Prostate gland (tissue), 2 donors: Measurements from ENCODE around the gene ULBP3. TPM values are rescaled to one million over a fixed set of nuclear protein-coding genes. Genes with fewer than 3 reads are reported as not detected.

ENCODE experiments used
- DNase-seq: peaks from one replicate; pipeline ENCODE4 v3.0.0-alpha.2; 2019; ENCODE audit warnings: low spot score
- H3K27ac ChIP-seq, 2 donors: fragments of 200-600 bp; sonication (generic); 2 replicates each; pipeline ENCODE4 v1.5.1; 2017 to 2019
- H3K27me3 ChIP-seq: fragments of 200-600 bp; sonication (generic); replicated peaks from 2 replicates; pipeline ENCODE4 v1.5.1; 2019; ENCODE audit not compliant: insufficient read depth
- H3K36me3 ChIP-seq, 2 donors: fragments of 200-600 bp; sonication (generic); 1 replicate in 1 of 2; 2 replicates in 1 of 2; pipeline versions ENCODE4 v1.5.1 to v1.8.1; 2017 to 2019
- H3K4me1 ChIP-seq: fragments of 200-600 bp; sonication (generic); replicated peaks from 2 replicates; pipeline ENCODE4 v1.5.1; 2019
- H3K4me3 ChIP-seq, 2 donors: fragments of 200-600 bp; sonication (generic); 2 replicates each; pipeline ENCODE4 v1.5.1; 2017 to 2019
- H3K9me3 ChIP-seq: fragments of 200-600 bp; sonication (generic); 2 replicates; pipeline ENCODE4 v1.5.1; 2017
- POLR2A ChIP-seq: fragments of 450-650 bp; IDR thresholded peaks from one replicate; pipeline ENCODE4 v1.6.1; 2016; ENCODE audit warnings: antibody characterized with exemption, mild to moderate bottlenecking
- POLR2AphosphoS5 ChIP-seq: sonication (generic); formaldehyde crosslinking; IDR thresholded peaks from one replicate; pipeline ENCODE4 v1.6.1; 2017; ENCODE audit warnings: antibody characterized with exemption
- WGBS: methylation state at CpG from one replicate; pipeline ENCODE4 v1.1.5; 2018; 5-methylcytosine and 5-hydroxymethylcytosine counted together
- intact Hi-C: fragments of 100-400 bp; cut with DNase I; formaldehyde crosslinking; loops from one replicate; pipeline ENCODE4 v1.14.2; 2022
- total RNA-seq, 2 donors: library from RNA; depleted of rRNA; stranded (reverse); fragments of >200 nt; gene quantifications; one replicate each; pipeline ENCODE4 v1.1.0, GENCODE V29; 2016
- TF ChIP-seq, protein P1 (sequence below), 4 experiments: fragments of 200-600 bp in 2 of 4; fragments of 450-650 bp in 2 of 4; sonication (generic) in 2 of 4; IDR thresholded peaks; 1 replicate in 3 of 4; 2 replicates in 1 of 4; pipeline ENCODE4 v1.5.1; 2016 to 2019; ENCODE audit warnings: antibody characterized with exemption in 4 of 4, mild to moderate bottlenecking in 2 of 4, moderate library complexity in 2 of 4

The ULBP3 gene
- total RNA-seq, 2 donors from 2014 or later, result 28.9 TPM; not detected in 1

GRCh38 chr6:150032598-150032997 lies 36.3 kb downstream of the ULBP3 start:
- no peaks in the 10 kb centered on the region for H3K9me3 ChIP-seq
- TF ChIP-seq, protein P1, sequence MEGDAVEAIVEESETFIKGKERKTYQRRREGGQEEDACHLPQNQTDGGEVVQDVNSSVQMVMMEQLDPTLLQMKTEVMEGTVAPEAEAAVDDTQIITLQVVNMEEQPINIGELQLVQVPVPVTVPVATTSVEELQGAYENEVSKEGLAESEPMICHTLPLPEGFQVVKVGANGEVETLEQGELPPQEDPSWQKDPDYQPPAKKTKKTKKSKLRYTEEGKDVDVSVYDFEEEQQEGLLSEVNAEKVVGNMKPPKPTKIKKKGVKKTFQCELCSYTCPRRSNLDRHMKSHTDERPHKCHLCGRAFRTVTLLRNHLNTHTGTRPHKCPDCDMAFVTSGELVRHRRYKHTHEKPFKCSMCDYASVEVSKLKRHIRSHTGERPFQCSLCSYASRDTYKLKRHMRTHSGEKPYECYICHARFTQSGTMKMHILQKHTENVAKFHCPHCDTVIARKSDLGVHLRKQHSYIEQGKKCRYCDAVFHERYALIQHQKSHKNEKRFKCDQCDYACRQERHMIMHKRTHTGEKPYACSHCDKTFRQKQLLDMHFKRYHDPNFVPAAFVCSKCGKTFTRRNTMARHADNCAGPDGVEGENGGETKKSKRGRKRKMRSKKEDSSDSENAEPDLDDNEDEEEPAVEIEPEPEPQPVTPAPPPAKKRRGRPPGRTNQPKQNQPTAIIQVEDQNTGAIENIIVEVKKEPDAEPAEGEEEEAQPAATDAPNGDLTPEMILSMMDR (IDR thresholded peaks at IDR 0.05), result no peak
- TF ChIP-seq POLR2A, result no peak
- TF ChIP-seq POLR2AphosphoS5, result no peak
- peaks cover 3% of the 10 kb centered on the region for H3K27me3 ChIP-seq
- no peak for DNase-seq
- intact Hi-C loops, result no loop called here
- WGBS, result 90% methylated on average over 8 of the region's 8 CpGs
- no peak overlapping the region for H3K4me3 ChIP-seq
- H3K4me1 ChIP-seq, result peaks cover 3% of the 10 kb centered on the region
- H3K27ac ChIP-seq, result no peak overlapping the region
- no peaks in the 10 kb centered on the region for H3K36me3 ChIP-seq

DNA sequence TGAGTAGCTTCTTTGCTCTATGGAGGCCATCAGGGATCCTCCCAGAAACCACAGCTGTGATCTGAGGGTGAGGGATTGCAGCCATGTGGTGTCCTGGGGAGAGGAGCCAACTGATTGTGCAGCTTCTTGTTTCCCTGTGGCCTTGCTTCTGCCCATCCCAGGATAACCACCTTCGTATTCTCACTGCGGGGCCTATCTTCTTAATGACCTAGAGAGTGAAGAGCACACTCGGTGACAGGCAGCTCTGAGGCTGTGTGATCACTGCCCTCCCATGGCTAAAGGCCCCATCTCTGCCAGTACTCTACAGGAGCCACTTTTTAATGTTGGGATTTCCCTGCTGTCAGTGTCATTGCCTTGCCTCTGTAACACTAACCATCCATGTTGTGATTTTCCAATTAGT lies 38.3 kb downstream of the ULBP3 start:
- peaks cover 6% of the 10 kb centered on the region for H3K4me1 ChIP-seq
- no peaks in the 10 kb centered on the region for H3K9me3 ChIP-seq
- H3K27ac ChIP-seq, result no peak overlapping the region
- intact Hi-C loops, result no loop called here
- peaks cover 5% of the 10 kb centered on the region for H3K27me3 ChIP-seq
- TF ChIP-seq POLR2AphosphoS5, result no peak
- no peak for TF ChIP-seq POLR2A
- TF ChIP-seq, protein P1 (IDR thresholded peaks at IDR 0.05), result no peak
- no peaks in the 10 kb centered on the region for H3K36me3 ChIP-seq
- no peak for DNase-seq
- no peak overlapping the region for H3K4me3 ChIP-seq
- WGBS, result 89% methylated on average over 3 of the region's 3 CpGs

DNA sequence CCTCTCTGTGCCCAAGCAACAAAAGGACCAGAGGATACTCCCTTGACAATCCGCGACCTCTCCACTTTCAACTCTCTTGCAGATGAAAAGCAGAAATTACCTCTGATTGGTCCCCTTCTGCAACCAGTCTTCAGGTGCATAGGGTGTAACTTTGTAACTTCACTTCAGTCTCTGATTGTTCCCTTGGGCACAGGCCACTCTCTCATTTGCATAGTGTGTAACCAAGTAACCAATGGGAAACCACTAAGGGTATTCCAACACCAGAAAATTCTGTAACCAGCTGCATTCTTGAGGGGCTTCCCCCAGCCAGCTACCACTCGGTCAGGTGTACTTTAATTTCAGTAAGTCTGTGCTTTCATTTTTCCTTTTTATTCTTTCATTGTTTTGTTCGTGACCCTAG lies 39.2 kb downstream of the ULBP3 start:
- TF ChIP-seq POLR2AphosphoS5 (no peak), POLR2A (no peak)
- TF ChIP-seq, protein P1 (IDR thresholded peaks at IDR 0.05), result no peak
- 70% methylated on average over 4 of the region's 4 CpGs for WGBS
- no peaks in the 10 kb centered on the region for H3K9me3 ChIP-seq
- H3K4me1 ChIP-seq, result peaks cover 12% of the 10 kb centered on the region
- no peak for DNase-seq
- H3K27me3 ChIP-seq, result peaks cover 5% of the 10 kb centered on the region
- H3K36me3 ChIP-seq, result no peaks in the 10 kb centered on the region
- H3K4me3 ChIP-seq, result no peak overlapping the region
- intact Hi-C loops, result no loop called here
- no peak overlapping the region for H3K27ac ChIP-seq

- peaks cover 5% of the 10 kb centered on the region for H3K27me3 ChIP-seq
- WGBS, result 93% methylated on average over 7 of the region's 7 CpGs
- no peak for DNase-seq
Measured at GRCh38 chr6:150029276-150029675, 39.6 kb downstream of the ULBP3 start.

GRCh38 chr6:150028799-150029198 lies 40.1 kb downstream of the ULBP3 start:
- TF ChIP-seq POLR2AphosphoS5, result peak; percentile 14
- no peak for TF ChIP-seq POLR2A
- TF ChIP-seq, protein P1 (IDR thresholded peaks at IDR 0.05), result no peak
- WGBS, result 47% methylated on average over 8 of the region's 8 CpGs
- Histone ChIP-seq H3K27me3 (peaks cover 5% of the 10 kb centered on the region), H3K36me3 (no peaks in the 10 kb centered on the region), H3K4me1 (peaks cover 12% of the 10 kb centered on the region), H3K9me3 (no peaks in the 10 kb centered on the region), H3K4me3 (no peak overlapping the region), H3K27ac (no peak overlapping the region)
- peak; percentile 46 for DNase-seq
- intact Hi-C loops, result no loop called here

More at GRCh38 chr6:150029276-150029675, 39.6 kb downstream of the ULBP3 start:
- H3K36me3 ChIP-seq, result no peaks in the 10 kb centered on the region
- TF ChIP-seq POLR2AphosphoS5 (no peak), POLR2A (no peak)
- TF ChIP-seq, protein P1 (IDR thresholded peaks at IDR 0.05), result no peak
- no peak overlapping the region for H3K27ac ChIP-seq
- intact Hi-C loops, result no loop called here
- H3K9me3 ChIP-seq, result no peaks in the 10 kb centered on the region
- peaks cover 12% of the 10 kb centered on the region for H3K4me1 ChIP-seq
- H3K4me3 ChIP-seq, result no peak overlapping the region
